ENCODE data around the gene RAVER2.

GRCh38 chr1:64873576-64873975 lies 128.7 kb downstream of the RAVER2 start:
- TF ChIP-seq HDAC2 (IDR thresholded peaks at IDR 0.05) (no peak), POLR2AphosphoS5 (IDR thresholded peaks at IDR 0.05; ENCODE audit: low read length) (no peak), CEBPB (IDR thresholded peaks at IDR 0.05; ENCODE audit: borderline replicate concordance in 1 of 2, low read depth in 2 of 2, low read length in 2 of 2) (no peak), NFYA (IDR thresholded peaks at IDR 0.05; ENCODE audit: borderline replicate concordance, low read depth, low read length) (no peak), EZH2 (IDR thresholded peaks at IDR 0.05; ENCODE audit: borderline replicate concordance, control insufficient read depth, low read depth, low read length) (no peak)
- TF ChIP-seq, protein P1, sequence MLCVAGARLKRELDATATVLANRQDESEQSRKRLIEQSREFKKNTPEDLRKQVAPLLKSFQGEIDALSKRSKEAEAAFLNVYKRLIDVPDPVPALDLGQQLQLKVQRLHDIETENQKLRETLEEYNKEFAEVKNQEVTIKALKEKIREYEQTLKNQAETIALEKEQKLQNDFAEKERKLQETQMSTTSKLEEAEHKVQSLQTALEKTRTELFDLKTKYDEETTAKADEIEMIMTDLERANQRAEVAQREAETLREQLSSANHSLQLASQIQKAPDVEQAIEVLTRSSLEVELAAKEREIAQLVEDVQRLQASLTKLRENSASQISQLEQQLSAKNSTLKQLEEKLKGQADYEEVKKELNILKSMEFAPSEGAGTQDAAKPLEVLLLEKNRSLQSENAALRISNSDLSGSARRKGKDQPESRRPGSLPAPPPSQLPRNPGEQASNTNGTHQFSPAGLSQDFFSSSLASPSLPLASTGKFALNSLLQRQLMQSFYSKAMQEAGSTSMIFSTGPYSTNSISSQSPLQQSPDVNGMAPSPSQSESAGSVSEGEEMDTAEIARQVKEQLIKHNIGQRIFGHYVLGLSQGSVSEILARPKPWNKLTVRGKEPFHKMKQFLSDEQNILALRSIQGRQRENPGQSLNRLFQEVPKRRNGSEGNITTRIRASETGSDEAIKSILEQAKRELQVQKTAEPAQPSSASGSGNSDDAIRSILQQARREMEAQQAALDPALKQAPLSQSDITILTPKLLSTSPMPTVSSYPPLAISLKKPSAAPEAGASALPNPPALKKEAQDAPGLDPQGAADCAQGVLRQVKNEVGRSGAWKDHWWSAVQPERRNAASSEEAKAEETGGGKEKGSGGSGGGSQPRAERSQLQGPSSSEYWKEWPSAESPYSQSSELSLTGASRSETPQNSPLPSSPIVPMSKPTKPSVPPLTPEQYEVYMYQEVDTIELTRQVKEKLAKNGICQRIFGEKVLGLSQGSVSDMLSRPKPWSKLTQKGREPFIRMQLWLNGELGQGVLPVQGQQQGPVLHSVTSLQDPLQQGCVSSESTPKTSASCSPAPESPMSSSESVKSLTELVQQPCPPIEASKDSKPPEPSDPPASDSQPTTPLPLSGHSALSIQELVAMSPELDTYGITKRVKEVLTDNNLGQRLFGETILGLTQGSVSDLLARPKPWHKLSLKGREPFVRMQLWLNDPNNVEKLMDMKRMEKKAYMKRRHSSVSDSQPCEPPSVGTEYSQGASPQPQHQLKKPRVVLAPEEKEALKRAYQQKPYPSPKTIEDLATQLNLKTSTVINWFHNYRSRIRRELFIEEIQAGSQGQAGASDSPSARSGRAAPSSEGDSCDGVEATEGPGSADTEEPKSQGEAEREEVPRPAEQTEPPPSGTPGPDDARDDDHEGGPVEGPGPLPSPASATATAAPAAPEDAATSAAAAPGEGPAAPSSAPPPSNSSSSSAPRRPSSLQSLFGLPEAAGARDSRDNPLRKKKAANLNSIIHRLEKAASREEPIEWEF (IDR thresholded peaks at IDR 0.05; ENCODE audit: insufficient replicate concordance, low read depth, low read length): no peak

Data from GM12878 (cell line).